Left lobe of liver (tissue), 2 donors: Measurements from ENCODE around the gene BYSL. TPM values are rescaled to one million over a fixed set of nuclear protein-coding genes. Genes with fewer than 3 reads are reported as not detected.
"Not testable (repeated sequence)": the region's sequence is repeated elsewhere in the genome, so short reads cannot be mapped to it uniquely, and the experiment has no call there.

ENCODE experiments used
- ATAC-seq: fragments of 200-7000 bp; cut with Tn5 transposase; one replicate; pipeline ENCODE4 v1.9.1; 2020; ENCODE audit warnings: mild to moderate bottlenecking, moderate library complexity
- DNase-seq: peaks from one replicate; pipeline ENCODE4 v3.0.0-alpha.2; 2020; ENCODE audit warnings: low spot score
- total RNA-seq: library from RNA; stranded (reverse); gene quantifications from one replicate; pipeline ENCODE4 v1.2.1, GENCODE V29; 2021
- donor health status: DM: no; HTN: no; CAD: no; lungs with moderate emphysema.
- donor health status: DM: no; HTN: yes; CAD: no.

The BYSL gene
- total RNA-seq, 1 donor from 2014 or later, result 5.3 TPM

DNA sequence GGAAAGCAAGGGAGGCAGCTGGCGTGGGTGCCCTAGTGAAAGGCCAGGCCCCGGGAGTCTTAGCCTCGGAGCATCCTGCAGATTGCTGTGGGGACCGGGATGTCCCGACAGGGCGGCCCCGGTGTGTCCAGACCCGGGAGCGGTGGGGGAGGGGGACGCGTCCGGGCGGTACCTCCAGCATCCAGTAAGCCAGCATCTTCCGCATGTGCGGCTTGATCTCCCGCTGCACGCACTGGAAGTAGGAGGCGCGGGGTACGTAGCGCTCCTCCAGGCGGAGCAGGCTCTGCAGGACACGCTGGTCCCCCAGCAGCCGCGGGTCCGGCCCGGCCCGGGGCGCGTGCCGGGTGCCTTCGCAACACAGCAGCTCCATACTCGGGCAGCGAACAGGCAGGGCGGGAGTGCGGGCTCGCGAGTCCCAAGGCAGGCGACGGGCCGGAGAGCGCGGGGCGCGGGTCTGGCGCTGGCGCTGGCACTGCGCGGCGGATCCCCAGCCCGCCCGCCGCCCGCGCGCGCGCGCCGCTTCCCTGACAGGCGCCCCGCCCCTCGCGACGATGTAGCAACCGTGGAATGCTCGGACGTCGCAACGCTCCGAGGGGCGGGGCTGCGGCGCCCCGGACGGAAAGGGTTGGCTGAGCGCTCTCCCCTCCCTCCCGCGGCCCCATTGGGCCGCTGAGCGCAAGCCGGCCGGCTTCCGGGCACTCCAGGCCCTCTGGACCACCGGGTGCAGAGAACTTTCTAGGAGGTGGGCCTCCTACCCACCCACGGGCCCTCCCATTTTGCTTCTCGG, 20.2 kb downstream of the BYSL start, which contains the start of gene CCND3:
TSS of gene CCND3 (minus strand) at position 529 of the 787 bp plus-strand sequence. CDS start at position 370, 159 bp downstream.
- peak; percentile 92 for DNase-seq
- peak; percentile 97 for ATAC-seq

DNA sequence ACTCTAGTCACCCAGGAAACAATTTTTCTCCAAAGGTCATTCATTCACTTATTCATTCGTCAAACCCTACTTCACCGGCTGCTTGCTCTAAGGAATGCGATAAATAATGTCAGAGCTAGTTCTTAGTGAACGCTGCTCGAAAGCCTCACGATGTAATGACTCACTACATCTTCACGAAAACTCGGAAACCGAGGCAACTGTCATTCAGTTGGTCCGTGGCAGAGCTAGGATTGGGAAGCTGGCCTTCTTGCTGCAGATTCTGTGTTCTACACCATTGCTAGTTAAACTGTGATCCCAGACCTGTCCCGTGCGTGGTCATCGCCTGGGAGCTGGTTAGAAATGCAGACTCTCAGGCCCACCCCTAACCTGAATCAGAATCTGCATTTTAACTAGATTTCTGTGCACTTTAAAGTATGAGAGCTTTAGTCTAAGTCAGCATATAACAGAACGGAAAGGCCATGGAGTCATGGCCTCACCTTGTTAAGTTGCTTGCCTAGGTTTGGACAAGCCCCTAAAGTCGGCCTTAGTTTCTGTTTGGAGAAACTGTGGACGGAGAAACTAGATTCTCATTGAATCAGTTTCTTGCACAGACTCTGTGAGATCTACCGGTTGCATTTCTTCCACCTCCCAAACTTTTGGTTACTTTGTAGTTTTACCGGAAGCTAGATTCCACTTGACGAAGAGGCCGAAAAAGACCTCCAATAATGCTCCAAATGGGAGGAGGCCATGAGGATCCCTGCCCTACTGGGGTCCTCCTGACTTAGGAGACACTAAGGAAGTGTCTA, 21.0 kb downstream of the BYSL start:
- ATAC-seq, result no peak
- DNase-seq, result no peak

GRCh38 chr6:41942882-41943281, 21.6 kb downstream of the BYSL start:
- ATAC-seq, DNase-seq: not testable (repeated sequence)

DNA sequence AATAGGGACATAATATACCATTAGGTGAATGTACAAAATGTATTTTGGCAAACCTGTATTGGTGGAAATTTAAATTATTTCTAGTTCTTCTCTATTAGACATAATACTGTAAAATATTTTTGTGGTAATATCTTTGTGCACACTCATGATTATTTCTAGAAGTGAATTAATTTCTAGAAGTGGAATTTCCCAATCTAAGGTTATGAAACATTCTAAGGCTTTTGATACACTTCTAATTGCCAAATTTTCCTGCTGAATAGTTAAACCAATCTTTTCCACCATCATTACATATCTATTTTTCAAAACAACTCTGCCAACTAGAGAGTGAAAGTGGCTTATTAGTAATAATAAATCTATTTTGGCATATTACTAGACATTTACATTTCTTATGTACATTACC, 22.2 kb downstream of the BYSL start:
- ATAC-seq, result no peak
- no peak for DNase-seq

DNA sequence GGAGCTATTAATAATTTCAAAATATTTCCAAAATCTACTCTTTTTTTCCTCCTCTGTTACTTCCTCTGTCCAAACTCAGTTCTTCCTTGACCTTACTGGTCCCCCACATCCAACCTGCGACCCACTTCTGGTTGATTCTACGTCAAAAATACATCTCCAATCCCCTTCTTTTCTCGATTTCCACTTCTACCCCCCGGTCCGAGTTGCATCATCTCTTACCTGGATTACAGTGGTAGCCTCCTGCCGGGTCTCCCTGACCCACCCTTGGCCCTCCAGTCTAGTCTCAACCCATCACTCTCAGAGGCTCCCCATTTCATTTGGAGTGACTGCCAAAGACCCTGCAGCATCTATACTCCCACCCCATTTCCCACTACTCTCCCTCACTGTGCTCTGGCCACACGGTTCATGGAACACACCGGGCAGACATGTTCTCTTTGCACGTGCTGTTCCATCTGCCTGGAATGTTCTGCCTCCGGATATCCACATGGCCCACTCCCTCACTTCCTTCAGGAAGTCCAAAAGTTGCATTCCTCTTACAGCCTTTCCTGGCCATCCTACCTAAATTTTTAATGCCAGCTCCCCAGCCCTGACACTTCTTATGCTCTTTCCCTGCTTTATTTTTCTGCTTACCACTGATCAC, 26.4 kb downstream of the BYSL start:
- DNase-seq (no peak), ATAC-seq (no peak)

DNA sequence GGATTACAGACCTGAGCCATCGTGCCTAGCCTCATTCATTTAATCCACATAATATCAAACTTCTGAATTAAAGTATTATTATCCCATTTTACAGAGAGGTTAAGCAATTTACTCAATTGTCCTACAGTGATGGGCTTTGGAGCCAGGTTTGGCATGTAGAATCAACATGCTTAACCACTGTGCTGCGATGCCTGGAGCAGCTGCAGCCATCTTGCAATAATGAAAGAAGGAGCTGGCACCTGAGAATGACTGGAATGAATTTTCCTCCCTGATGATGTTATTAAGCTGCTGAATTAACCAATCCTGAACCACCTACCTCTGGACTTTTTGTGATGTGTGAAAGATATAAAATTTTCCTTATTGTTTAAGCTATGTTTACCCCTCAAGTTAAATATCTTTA, 33.4 kb downstream of the BYSL start:
- ATAC-seq (no peak), DNase-seq (no peak)

DNA sequence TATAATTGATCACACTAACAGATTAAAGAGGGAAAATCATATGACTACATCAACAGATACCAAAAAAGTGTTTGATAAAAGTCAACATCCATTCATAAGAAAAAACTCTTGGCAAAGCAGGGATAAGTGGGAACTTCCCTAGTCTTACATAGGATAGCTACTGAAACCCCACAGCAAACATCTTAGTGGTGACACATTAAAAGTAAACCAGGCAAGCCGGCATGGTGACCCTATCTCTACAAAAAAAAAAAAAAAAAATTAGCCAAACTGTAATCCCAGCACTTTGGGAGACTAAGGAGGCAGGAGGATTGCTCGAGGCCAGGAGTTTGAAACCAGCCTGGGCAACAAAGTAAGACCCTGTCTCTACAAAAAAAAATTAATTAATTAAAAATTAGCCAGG, 34.1 kb downstream of the BYSL start:
- DNase-seq (no peak), ATAC-seq (no peak)

- no peak for ATAC-seq
- DNase-seq, result no peak
Observed at GRCh38 chr6:41957117-41957516, 35.8 kb downstream of the BYSL start.

DNA sequence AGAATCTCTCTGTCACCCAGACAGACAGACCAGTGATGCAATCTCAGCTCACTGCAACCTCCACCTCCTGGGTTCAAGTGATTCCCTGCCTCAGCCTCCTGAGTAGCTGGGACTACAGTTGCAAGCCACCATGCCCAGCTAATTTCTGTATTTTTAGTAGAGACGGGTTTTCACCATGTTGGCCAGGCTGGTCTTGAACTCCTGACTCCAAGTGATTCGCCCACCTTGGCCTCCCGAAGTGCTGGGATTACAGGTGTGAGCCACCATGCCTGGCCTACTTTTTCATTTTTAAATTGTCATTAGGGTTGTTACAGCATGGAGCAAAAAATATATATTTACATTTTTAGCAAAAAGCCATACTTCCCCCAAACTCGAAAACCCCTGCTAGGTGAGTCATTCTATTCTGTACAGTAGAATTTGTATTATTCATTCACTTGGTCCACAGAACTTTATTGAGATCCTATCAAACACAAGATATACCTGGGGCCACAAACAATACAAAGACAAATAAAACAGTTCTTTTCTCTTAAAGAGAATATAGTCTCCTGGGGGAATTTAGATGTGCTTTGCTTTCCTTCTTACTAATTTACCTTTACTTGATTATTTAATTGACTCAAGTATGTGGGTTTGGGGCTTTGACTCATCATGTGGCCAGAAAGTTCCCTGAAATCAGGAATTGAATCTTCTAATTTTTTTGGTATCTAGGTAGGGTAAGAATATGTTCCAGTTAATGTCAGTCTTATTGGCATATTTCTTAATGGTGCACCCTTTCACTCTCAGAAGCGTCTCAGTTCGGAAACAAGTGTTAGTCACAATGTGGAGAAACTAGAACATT, 36.9 kb downstream of the BYSL start:
- ATAC-seq (no peak), DNase-seq (no peak)

GRCh38 chr6:41960028-41960427, 38.7 kb downstream of the BYSL start:
- no peak for ATAC-seq
- DNase-seq, result no peak

DNA sequence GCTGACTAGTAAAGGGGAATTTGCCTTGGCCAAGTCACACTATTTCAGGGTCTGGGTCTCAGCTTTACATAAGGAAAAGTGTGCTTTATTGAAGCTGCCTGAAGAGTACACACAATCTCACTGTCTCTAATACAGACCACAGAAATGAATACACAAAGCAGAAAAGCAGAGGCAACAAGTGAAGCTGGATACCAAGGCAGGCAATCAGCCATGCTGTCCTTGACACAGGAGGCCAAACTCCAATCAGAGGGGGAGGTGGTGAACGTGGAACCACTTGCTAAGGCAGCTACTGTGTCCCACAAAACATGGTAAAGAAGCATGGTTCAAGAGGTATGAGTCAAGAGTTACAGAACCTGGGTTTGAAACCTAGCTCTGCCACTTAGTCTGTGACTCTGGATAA, 42.1 kb downstream of the BYSL start:
- ATAC-seq (no peak), DNase-seq (no peak)

- peak; percentile 33 for DNase-seq
- no peak for ATAC-seq
Observed at GRCh38 chr6:41964201-41964887, 43.0 kb downstream of the BYSL start.

DNA sequence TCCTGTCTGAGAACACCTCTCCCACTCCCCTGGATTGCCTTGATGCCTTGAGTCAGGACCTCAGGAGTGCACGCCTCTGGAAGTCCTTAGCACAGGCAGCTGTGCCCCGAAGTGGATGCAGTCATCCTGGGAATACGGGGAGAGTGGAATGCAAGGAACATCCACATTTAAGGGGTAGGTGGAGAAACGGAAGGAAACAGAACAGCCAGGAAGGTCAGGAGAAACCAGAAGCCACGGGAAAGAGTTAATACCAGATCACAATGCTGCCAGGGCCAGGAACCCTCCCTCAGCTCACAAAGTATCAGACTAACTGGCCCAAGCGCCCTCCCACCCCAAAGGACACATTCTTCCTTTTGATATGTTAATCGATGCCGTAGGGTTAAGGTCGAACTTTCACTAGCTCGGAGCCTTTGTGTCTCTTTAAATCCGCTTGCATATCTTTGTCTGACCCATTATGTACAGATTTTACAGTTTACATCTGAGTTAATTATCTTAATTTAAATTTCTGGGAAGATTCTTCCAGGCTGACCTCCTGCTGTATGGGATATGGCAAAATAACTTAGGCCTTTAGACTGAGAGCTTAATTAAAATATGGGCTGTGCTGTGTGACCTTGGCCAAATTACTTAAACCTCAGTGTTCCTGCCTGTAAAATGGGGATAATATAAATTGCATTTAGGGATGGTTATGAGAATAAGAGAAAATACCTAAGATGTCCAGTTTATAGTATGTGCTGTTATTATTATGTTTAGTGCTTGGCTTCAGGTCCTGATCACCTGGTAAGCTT, 44.3 kb downstream of the BYSL start:
- DNase-seq (peak; percentile 28), ATAC-seq (peak; percentile 61)

GRCh38 chr6:41966214-41966920, 45.1 kb downstream of the BYSL start:
- DNase-seq, result peak; percentile 16
- ATAC-seq, result no peak

GRCh38 chr6:41966961-41967311, 45.6 kb downstream of the BYSL start:
- peak; percentile 18 for DNase-seq

GRCh38 chr6:41967312-41968287, 46.3 kb downstream of the BYSL start:
- DNase-seq, result peak; percentile 7
- ATAC-seq, result no peak

More at GRCh38 chr6:41966961-41967311, 45.6 kb downstream of the BYSL start:
- no peak for ATAC-seq

- peak; percentile 46 for ATAC-seq
- DNase-seq, result no peak
Observed at GRCh38 chr6:41970436-41970846, 49.1 kb downstream of the BYSL start.
